ENCODE data around the gene IQGAP3.

GRCh38 chr1:156479093-156480015 lies 93.0 kb downstream of the IQGAP3 start:
- TF ChIP-seq CTCF (IDR thresholded peaks at IDR 0.05 in 8 of 11, conservative IDR thresholded peaks at IDR 0.05 in 3 of 11) (no peak), POLR2A (IDR thresholded peaks at IDR 0.05) (no peak), POLR2AphosphoS5 (IDR thresholded peaks at IDR 0.05) (peak in 1 of 3 donors; percentile 70)
